Subcutaneous adipose tissue (tissue), 4 donors: ENCODE data around the gene PAQR5. TPM values are rescaled to one million over a fixed set of nuclear protein-coding genes. Genes with fewer than 3 reads are reported as not detected.

Experiments
- CTCF ChIP-seq: fragments of 450-650 bp; IDR thresholded peaks from one replicate; pipeline ENCODE4 v1.5.1; 2016; ENCODE audit warnings: low read depth, mild to moderate bottlenecking, control low read depth, antibody characterized with exemption, moderate library complexity
- total RNA-seq, 4 donors: library from RNA; depleted of rRNA; stranded (reverse); fragments of >200 nt; gene quantifications; one replicate each; pipeline ENCODE4 v1.1.0, GENCODE V29; 2016

Gene PAQR5
- total RNA-seq, 4 donors from 2014 or later: 0.38 to 23.5 (median 2.2) TPM

DNA sequence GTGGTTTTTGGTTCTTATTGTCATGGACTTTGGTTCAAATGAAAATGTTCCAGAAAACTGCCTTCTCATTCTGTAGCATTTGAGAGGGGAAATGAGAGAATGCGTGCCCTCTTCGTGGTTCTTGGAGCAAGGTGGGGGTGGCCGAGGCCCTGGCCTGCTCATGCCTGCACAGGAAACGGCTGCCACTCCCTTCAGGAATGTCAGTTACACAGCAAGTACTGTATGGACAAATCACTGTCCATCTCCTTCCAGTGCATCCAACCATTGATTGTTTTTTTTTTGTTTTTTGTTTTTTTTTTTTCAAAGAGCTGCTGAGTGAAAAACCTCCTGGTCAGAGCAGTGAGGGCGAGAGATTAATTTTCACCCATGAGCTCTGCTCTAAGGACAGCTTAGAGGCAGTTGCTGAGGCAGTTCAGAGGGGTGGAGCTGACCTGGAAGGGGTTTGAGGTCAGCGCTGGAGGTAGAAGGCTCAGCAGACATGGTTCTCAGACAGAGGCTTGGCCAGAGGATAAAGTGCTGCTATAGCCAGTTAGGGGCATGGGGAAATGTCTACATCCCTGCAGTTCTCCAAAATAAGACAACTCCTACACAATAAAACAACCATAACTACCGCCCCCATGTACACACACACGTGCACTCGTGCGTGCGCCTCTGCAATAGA lies 95.2 kb downstream of the PAQR5 start:
- no peak for TF ChIP-seq CTCF

GRCh38 chr15:69394556-69395282 lies 96.0 kb downstream of the PAQR5 start:
- no peak for TF ChIP-seq CTCF

DNA sequence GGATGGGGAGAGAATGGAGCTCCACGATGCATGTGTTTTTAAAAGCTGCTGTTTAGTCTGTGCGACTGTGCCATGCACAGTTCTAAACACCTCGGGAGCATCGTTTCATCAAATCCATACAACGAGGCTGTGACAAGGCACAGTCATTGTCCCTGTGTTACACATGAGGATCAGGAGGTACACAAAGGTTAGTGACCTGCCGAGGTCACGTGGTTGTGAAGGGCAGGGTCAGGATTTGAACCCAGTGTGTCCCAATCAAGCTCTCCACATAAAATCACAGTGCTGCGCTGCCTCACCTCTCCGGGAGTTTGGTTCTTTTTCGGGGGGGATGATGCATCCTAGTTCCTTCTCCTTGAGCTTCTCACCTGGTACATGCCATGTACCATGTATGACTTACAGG lies 96.7 kb downstream of the PAQR5 start:
- no peak for TF ChIP-seq CTCF

DNA sequence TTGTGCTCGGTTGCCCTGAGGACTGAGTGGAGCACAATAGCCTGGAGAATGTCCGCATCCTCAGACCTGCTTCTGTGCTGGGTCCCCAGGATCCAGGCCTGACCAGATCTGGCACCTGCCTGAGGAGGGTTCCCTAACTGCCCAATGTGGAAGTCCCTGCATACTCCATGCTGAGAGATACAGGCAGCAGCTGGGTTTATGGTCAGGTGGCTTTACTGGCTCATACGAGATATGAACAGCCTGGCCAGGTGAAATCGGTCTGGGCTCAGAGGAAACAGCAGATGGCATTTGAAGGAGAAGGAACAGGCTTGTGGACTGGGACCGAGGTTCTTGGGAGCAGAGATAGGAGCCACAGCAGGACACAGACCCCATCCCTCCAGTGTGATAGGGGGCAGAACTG lies 97.3 kb downstream of the PAQR5 start:
- TF ChIP-seq CTCF: no peak

- TF ChIP-seq CTCF: no peak
Observed at GRCh38 chr15:69398491-69398891, 99.8 kb downstream of the PAQR5 start.

DNA sequence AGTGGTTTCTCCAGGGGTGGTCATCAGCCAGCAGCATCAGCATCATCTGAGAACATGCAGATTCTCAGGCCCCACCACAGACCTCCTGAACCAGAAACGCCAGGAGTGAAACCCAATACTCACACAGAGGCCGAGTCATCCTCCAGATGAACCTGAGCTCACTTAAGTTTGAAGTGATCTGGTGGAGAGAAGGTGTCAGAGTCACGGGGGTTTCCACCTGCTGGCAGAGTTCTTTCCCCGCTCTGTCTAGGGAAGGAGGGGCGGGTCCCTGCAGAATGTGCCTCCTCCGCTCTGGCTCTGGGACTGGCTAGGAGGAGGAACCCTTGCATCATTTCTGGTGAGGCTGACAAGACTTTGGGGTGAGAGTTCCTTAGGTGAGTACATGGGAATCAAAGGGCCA lies 102.1 kb downstream of the PAQR5 start:
- no peak for TF ChIP-seq CTCF

- no peak for TF ChIP-seq CTCF
Observed at GRCh38 chr15:69402816-69403215, 104.1 kb downstream of the PAQR5 start.
